H9 (cell line): ENCODE results near the gene GSKIP. TPM values are rescaled to one million over a fixed set of nuclear protein-coding genes. Genes with fewer than 3 reads are reported as not detected.

Experiments used
- DNase-seq: peaks from one replicate; pipeline ENCODE4 v3.0.0-alpha.2; 2017
- H2AFZ ChIP-seq: one replicate; pipeline ENCODE4 v1.6.1; 2013; ENCODE audit warnings: mild to moderate bottlenecking, low read length, control low read depth, moderate library complexity
- H2AK5ac ChIP-seq: 2 replicates; pipeline ENCODE4 v1.6.1; 2013; ENCODE audit warnings: low read length, control low read depth, mixed read lengths; ENCODE audit not compliant: insufficient read length
- H2BK120ac ChIP-seq: one replicate; pipeline ENCODE4 v1.6.1; 2013; ENCODE audit warnings: low read depth, mild to moderate bottlenecking, low read length, control low read depth, inconsistent platforms; ENCODE audit not compliant: poor library complexity, severe bottlenecking
- H2BK12ac ChIP-seq: 2 replicates; pipeline ENCODE4 v1.6.1; 2013; ENCODE audit warnings: low read length, control low read depth, mixed read lengths, low read depth; ENCODE audit not compliant: insufficient read length
- H2BK15ac ChIP-seq: 2 replicates; pipeline ENCODE4 v1.6.1; 2013; ENCODE audit warnings: low read depth, low read length, control low read depth
- H2BK20ac ChIP-seq: one replicate; pipeline ENCODE4 v1.6.1; 2013; ENCODE audit warnings: low read depth, mild to moderate bottlenecking, low read length, control low read depth, inconsistent platforms; ENCODE audit not compliant: poor library complexity, severe bottlenecking
- H2BK5ac ChIP-seq: 2 replicates; pipeline ENCODE4 v1.6.1; 2013; ENCODE audit warnings: low read length, control low read depth, mixed read lengths; ENCODE audit not compliant: insufficient read length
- H3K14ac ChIP-seq: 2 replicates; pipeline ENCODE4 v1.6.1; 2013; ENCODE audit warnings: low read length, control low read depth; ENCODE audit not compliant: insufficient read depth
- H3K18ac ChIP-seq: 2 replicates; pipeline ENCODE4 v1.6.1; 2013; ENCODE audit warnings: low read depth, mild to moderate bottlenecking, mixed read lengths, low read length, control low read depth; ENCODE audit not compliant: insufficient read length
- H3K23ac ChIP-seq: 2 replicates; pipeline ENCODE4 v1.6.1; 2013; ENCODE audit warnings: low read length, control low read depth, mixed read lengths, low read depth; ENCODE audit not compliant: insufficient read length
- H3K23me2 ChIP-seq: 2 replicates; pipeline ENCODE4 v1.6.1; 2013; ENCODE audit warnings: low read depth, mild to moderate bottlenecking, mixed read lengths, low read length, control low read depth; ENCODE audit not compliant: insufficient read length, poor library complexity, severe bottlenecking
- H3K27ac ChIP-seq: 2 replicates; pipeline ENCODE4 v1.5.1; 2013; ENCODE audit warnings: low read length, control low read depth, mixed read lengths, low read depth; ENCODE audit not compliant: insufficient read length
- H3K27me3 ChIP-seq: 2 replicates; pipeline ENCODE4 v1.6.1; 2013; ENCODE audit warnings: low read length, control low read depth, inconsistent platforms; ENCODE audit not compliant: insufficient read depth
- H3K4ac ChIP-seq: 2 replicates; pipeline ENCODE4 v1.6.1; 2013; ENCODE audit warnings: low read depth, mild to moderate bottlenecking, control low read depth, inconsistent platforms, low read length, moderate library complexity
- H3K4me1 ChIP-seq: 2 replicates; pipeline ENCODE4 v1.6.1; 2013; ENCODE audit warnings: low read length, control low read depth, inconsistent platforms; ENCODE audit not compliant: insufficient read depth
- H3K4me2 ChIP-seq: 2 replicates; pipeline ENCODE4 v1.6.1; 2013; ENCODE audit warnings: low read length, control low read depth, mixed read lengths; ENCODE audit not compliant: insufficient read length, insufficient read depth
- H3K56ac ChIP-seq: 2 replicates; pipeline ENCODE4 v1.6.1; 2013; ENCODE audit warnings: low read depth, mild to moderate bottlenecking, mixed read lengths, low read length, control low read depth; ENCODE audit not compliant: insufficient read length
- H3K79me1 ChIP-seq: 2 replicates; pipeline ENCODE4 v1.6.1; 2013; ENCODE audit warnings: low read depth, mild to moderate bottlenecking, moderate library complexity, low read length, control low read depth, inconsistent platforms; ENCODE audit not compliant: insufficient read depth, poor library complexity, severe bottlenecking
- H3K79me2 ChIP-seq: 2 replicates; pipeline ENCODE4 v1.6.1; 2013; ENCODE audit warnings: low read length, control low read depth, inconsistent platforms; ENCODE audit not compliant: insufficient read depth
- H3K9ac ChIP-seq: 2 replicates; pipeline ENCODE4 v1.6.1; 2013; ENCODE audit warnings: low read length, control low read depth, mixed read lengths; ENCODE audit not compliant: insufficient read length; ENCODE audit errors: extremely low read depth
- H3K9me3 ChIP-seq: one replicate; pipeline ENCODE4 v1.6.1; 2013; ENCODE audit warnings: low read depth, low read length, inconsistent platforms; ENCODE audit not compliant: control insufficient read depth
- H3T11ph ChIP-seq: one replicate; pipeline ENCODE4 v1.6.1; 2013; ENCODE audit warnings: mild to moderate bottlenecking, low read length, control low read depth, inconsistent platforms
- H4K20me1 ChIP-seq: one replicate; pipeline ENCODE4 v1.6.1; 2013; ENCODE audit not compliant: control insufficient read depth, insufficient read length, insufficient read depth
- H4K5ac ChIP-seq: 2 replicates; pipeline ENCODE4 v1.6.1; 2013; ENCODE audit warnings: low read depth, mild to moderate bottlenecking, mixed read lengths, low read length, control low read depth; ENCODE audit not compliant: insufficient read length
- H4K8ac ChIP-seq: replicated peaks from 2 replicates; pipeline ENCODE4 v1.6.1; 2013; ENCODE audit warnings: low read length, control low read depth, mixed read lengths, low read depth; ENCODE audit not compliant: insufficient read length
- H4K91ac ChIP-seq: 2 replicates; pipeline ENCODE4 v1.6.1; 2013; ENCODE audit warnings: low read depth, mild to moderate bottlenecking, moderate library complexity, mixed read lengths, low read length, control low read depth; ENCODE audit not compliant: insufficient read length
- H3K27ac Mint-ChIP-seq, 3 experiments: 2 replicates in 2 of 3; 3 replicates in 1 of 3; pipeline ENCODE4 v1.8.0; 2020 to 2021; ENCODE audit warnings: mixed read lengths in 3 of 3, mild to moderate bottlenecking in 1 of 3, moderate library complexity in 1 of 3
- H3K27me3 Mint-ChIP-seq: 2 replicates; pipeline ENCODE4 v1.8.0; 2021; ENCODE audit warnings: low read depth, mild to moderate bottlenecking, moderate library complexity, mixed read lengths
- H3K36me3 Mint-ChIP-seq, 3 experiments: 2 replicates in 2 of 3; 3 replicates in 1 of 3; pipeline ENCODE4 v1.8.0; 2020 to 2021; ENCODE audit warnings: low read depth in 3 of 3, mixed read lengths in 3 of 3; ENCODE audit not compliant: insufficient read depth in 1 of 3
- H3K4me1 Mint-ChIP-seq, 2 experiments: 2 replicates each; pipeline ENCODE4 v1.8.0; 2020; ENCODE audit warnings: mixed read lengths in 2 of 2
- H3K4me3 Mint-ChIP-seq, 2 experiments: 2 replicates in 1 of 2; 3 replicates in 1 of 2; pipeline ENCODE4 v1.8.0; 2020 to 2021; ENCODE audit warnings: mild to moderate bottlenecking in 2 of 2, mixed read lengths in 2 of 2, moderate library complexity in 1 of 2
- H3K9me3 Mint-ChIP-seq, 2 experiments: 2 replicates in 1 of 2; 3 replicates in 1 of 2; pipeline ENCODE4 v1.8.0; 2020; ENCODE audit warnings: mild to moderate bottlenecking in 2 of 2, mixed read lengths in 2 of 2, moderate library complexity in 1 of 2
- CTCF ChIP-seq: fragments of 200-600 bp; sonication (generic); conservative IDR thresholded peaks from 3 replicates; pipeline ENCODE4 v1.8.0; 2021; ENCODE audit warnings: antibody characterized with exemption, mild to moderate bottlenecking
- WGBS: extraction: QIAGEN DNeasy Blood & Tissue Kit; methylation state at CpG from one replicate; pipeline ENCODE4 v1.1.7; 2013; ENCODE audit warnings: missing lambda C conversion rate, low lambda C conversion rate, mixed read lengths; ENCODE audit not compliant: insufficient read length; ENCODE audit errors: extremely low coverage; 5-methylcytosine and 5-hydroxymethylcytosine counted together
- total RNA-seq: library from RNA; stranded (reverse); gene quantifications from 2 replicates; pipeline ENCODE4 v1.2.1, GENCODE V29; 2021

The GSKIP gene
- total RNA-seq, 1 experiment from 2014 or later, result 28.6 TPM

DNA sequence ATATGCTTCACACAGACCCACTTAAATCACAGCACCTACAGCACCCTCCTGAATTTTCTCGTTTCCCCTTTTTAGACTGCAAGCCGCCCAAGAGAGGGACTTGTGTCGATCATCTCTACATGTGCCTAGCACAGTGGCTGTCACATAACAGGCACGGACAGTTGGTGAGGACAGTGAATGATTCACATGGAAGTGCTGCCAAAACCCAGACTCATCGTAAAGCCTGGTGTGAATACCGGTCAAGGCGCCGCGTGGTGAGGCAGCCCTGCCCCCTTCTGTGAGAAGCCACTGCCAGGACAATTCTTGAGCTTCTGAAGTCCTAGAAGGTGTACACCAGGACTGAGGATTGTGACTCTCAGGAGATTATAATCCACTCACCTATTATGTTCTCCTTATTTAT, 44.5 kb upstream of the GSKIP start:
- Histone ChIP-seq H3K27me3 (no peaks in the 10 kb centered on the region), H2BK20ac (no peak overlapping the region), H4K91ac (no peak overlapping the region), H3K9ac (no peak overlapping the region), H3K23ac (no peak overlapping the region), H3K14ac (no peak overlapping the region), H2AK5ac (no peak overlapping the region), H3K4me2 (no peak overlapping the region), H2AFZ (no peak overlapping the region), H2BK120ac (no peak overlapping the region), H3K79me1 (no peaks in the 10 kb centered on the region), H4K5ac (no peak overlapping the region), H4K20me1 (no peaks in the 10 kb centered on the region), H3K79me2 (no peaks in the 10 kb centered on the region), H3K56ac (no peak overlapping the region), H3K18ac (no peak overlapping the region), H3K23me2 (no peaks in the 10 kb centered on the region), H3T11ph (no peak overlapping the region), H3K9me3 (no peaks in the 10 kb centered on the region), H3K4ac (no peak overlapping the region), H4K8ac (no peak overlapping the region), H2BK12ac (no peak overlapping the region), H2BK5ac (no peak overlapping the region), H2BK15ac (no peak overlapping the region), H3K4me1 (no peaks in the 10 kb centered on the region), H3K27ac (no peak overlapping the region)
- no peaks in the 10 kb centered on the region for H3K9me3 Mint-ChIP-seq
- DNase-seq, result no peak
- no CpG with 5 or more reads among the region's 9 CpGs for WGBS
- peaks cover 0 to 5% of the 10 kb centered on the region in 2 experiments; a peak in 1 of 4 replicates for H3K4me1 Mint-ChIP-seq
- H3K36me3 Mint-ChIP-seq, result peaks cover 2 to 40% (median 32%) of the 10 kb centered on the region in 3 experiments; a peak in 5 of 7 replicates
- H3K27me3 Mint-ChIP-seq, result no peaks in the 10 kb centered on the region
- peak overlapping the region in 1 of 3 experiments; percentile 46; a peak in 2 of 7 replicates for H3K27ac Mint-ChIP-seq
- no peak overlapping the region for H3K4me3 Mint-ChIP-seq
- TF ChIP-seq CTCF, result no peak
